GM12892 (cell line): ENCODE results near the gene NAV2.

ENCODE experiments used
- POLR2A ChIP-seq: IDR thresholded peaks from 2 replicates; pipeline ENCODE4 v1.6.1; 2011; ENCODE audit warnings: low read depth, low read length, control low read depth
- POLR2AphosphoS5 ChIP-seq: IDR thresholded peaks from 2 replicates; pipeline ENCODE4 v1.6.1; 2011; ENCODE audit warnings: low read depth, low read length, control low read depth

- no peak for TF ChIP-seq POLR2A
- TF ChIP-seq POLR2AphosphoS5: no peak
These were observed 149.5 kb downstream of the NAV2 start for GRCh38 chr11:19862091-19862490.
